GM18508 (cell line): Measurements from ENCODE around the gene ZNF367.

Experiments
- ATAC-seq: cut with Tn5 transposase; IDR thresholded peaks from one replicate; pipeline ENCODE4 v1.9.1; 2021; ENCODE audit warnings: moderate number of reproducible peaks; ENCODE audit not compliant: insufficient read depth, unreplicated experiment

Gene ZNF367

DNA sequence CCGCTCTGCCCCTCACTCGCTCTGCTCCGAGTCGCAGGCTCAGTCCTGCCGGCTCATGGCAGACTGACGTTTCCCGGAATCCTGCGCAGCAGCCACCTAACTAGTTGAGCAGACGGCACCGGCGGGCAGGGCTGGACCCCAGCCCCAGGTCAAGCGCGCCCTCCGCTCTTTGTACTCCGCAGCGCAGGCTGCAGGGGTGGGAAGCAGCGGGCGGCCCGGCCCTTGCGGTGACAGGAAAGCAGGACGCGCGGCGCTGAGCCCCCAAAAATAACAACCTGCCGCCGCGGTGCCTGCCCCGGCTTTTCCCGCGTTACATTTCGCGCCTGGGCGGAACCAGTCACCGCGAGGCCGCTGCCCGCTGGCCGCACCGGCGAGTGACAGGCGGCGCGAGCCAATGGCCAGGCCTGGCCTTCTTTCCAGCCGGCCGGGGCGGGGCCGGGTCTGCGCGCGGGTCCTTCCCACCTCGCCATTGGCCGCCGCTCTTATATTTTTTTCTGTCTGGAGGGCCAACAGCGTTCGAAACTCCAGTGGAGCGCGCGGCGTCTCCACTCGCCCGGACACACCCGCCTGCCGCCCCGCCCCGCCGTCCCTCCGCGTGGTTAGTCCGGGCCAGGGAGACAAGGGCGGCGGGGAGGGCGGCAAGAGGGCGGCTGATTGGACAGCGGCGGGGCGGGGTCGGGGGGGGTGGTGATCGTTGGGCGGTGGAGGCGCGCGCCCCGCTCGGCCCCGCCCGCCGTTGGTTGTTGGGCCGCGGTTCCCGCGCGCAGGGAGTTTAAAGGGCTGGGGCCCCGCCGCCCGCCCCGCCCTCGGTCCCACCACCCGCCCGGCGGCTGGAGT is at the start of gene ZNF367:
Gene ZNF367, minus strand, starts transcription at position 288 of the 837 bp plus-strand sequence. CDS start 338 bp downstream, outside the sequence.
- peak; percentile 40 for ATAC-seq

DNA sequence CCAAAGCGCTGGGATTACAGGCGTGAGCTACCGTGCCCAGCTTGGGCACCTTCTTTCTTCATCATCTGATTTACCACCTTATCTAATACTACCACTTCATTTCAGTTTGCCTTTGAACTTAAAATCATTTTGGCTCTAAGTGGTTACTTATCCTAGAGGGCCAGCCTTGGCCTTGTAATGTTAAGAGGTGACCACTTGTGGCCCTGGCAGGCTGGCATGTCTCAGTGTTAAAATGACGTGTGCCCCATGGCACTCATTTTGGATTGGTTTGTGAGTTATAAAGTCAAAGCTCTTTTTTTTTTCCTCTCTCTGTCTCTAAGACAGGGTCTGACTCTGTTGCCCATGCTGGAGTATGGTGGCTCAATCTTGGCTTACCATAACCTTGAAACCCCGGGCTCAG is 49.6 kb upstream of the ZNF367 start:
- ATAC-seq: no peak

GRCh38 chr9:96464426-96464825 is 46.3 kb upstream of the ZNF367 start:
- no peak for ATAC-seq

DNA sequence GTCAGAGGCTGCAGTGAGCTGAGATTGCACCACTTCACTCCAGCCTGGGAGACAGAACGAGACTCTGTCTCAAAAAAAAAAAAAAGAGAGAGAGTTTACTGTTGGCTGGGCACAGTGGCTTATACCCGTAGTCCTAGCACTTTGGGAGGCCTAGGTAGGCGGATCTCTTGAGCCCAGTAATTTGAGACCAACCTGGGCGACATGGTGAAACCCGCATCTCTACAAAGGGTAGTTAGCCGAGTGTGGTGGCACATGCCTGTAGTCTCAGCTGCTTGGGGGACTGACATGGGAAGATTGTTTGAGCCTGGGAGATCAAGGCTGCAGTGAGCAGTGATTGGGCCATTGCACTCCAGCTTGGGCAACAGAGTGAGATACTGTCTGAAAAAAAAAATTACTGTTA is 44.4 kb upstream of the ZNF367 start:
- no peak for ATAC-seq

- ATAC-seq: no peak
Measured at GRCh38 chr9:96461336-96461735, 43.2 kb upstream of the ZNF367 start.

- ATAC-seq: no peak
Measured at GRCh38 chr9:96460882-96461281, 42.7 kb upstream of the ZNF367 start.

DNA sequence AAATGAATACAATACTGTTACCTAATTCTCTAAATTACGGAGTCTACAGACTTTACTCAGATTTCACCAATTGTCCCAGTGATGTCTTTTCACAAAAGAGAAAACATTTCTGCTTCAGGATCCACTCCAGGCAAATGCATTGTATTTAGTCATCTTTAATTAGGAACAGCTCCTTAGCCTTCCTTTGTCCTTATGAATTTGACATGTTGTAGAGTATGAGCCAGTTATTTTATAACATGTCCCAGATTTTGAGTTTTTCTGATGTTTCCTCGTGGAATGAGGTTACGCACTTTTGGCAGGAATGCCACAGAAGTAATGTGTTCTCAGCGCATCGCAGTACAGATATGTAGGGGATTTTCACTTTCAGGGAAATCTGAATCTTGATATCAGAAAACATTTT is 42.3 kb upstream of the ZNF367 start:
- ATAC-seq: no peak

- no peak for ATAC-seq
Measured at GRCh38 chr9:96459268-96460007, 41.3 kb upstream of the ZNF367 start.

DNA sequence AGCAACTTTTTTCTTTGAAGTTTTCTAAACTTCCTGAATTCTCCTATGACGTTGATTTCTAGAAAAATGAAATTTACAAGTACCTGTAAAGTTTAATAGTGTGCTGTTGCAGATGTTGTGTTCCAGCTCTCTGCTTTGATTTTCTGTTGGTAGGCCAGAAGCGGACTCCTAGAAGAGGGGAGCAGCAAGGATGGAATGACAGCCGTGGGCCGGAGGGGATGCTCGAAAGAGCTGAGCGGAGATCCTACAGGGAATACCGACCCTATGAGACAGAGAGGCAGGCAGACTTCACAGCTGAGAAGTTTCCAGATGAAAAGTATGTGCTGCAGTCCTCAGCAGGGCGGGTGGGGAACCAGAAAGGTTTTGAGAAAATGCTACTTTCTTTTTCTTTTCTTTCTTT is 40.1 kb upstream of the ZNF367 start:
- ATAC-seq: no peak

DNA sequence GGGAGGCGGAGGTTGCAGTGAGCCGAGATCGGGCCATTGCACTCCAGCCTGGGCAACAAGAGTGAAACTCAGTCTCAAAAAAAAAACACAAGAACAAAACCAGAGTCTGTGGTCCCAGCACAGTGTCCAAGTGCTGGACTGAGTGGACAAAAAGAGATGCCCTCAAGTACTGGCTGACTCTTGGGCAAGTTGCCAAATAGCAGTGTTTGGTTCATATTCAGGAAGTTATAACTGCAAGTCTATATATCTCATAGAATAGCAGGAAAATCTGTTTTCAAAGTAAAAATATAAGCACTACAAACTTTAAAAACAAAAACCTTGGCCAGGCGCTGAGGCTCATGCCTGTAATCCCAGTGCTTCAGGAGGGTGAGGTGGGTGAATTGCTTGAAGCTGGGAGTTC is 39.1 kb upstream of the ZNF367 start:
- no peak for ATAC-seq

DNA sequence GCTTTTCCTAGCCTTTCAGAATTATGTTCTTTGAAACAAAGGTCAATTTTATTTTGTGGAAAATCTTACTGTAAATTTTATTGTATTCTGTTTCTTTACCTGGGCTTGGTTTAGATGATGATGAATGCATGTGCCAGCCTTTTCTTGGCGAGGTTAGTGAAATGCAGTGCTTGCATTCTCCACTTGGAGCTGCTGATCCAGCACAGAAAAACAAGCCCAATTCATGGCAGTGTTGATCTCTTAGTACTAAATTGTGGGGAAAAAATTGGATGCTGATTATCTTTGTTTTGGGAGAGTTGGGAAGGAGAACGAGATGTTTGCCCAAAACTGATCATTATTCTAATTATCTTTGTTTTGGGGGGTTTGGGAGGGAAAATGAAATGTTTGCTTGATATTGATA is 35.5 kb upstream of the ZNF367 start:
- no peak for ATAC-seq

- ATAC-seq: no peak
Measured at GRCh38 chr9:96450613-96451528, 32.7 kb upstream of the ZNF367 start.

GRCh38 chr9:96449845-96450612 is 31.9 kb upstream of the ZNF367 start, which contains the start of gene HABP4:
HABP4 (plus strand) TSS chr9:96450169; CDS start chr9:96450280, 111 bp downstream.
- ATAC-seq: no peak

- ATAC-seq: no peak
Measured at GRCh38 chr9:96449523-96449844, 31.3 kb upstream of the ZNF367 start.

- no peak for ATAC-seq
Measured at GRCh38 chr9:96448546-96449170, 30.5 kb upstream of the ZNF367 start.

DNA sequence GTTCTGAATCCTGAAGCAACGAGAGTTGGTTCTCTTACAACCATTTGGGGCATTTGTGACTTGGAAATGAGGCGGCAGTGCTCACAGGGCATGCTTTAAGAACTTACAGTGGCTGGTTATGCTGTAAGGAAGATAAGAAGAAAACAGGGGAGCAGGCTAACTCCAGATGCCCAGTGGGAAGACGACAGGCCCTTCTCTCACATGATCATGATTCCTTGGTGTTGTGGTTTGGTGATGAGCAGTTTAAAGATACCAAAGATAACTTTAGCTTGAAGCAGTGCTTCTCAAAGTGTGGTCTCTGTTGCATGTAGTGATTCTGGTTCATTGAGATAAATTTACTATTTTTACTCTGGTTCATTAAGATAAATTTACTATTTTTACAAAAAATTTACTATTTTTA is 29.2 kb upstream of the ZNF367 start:
- ATAC-seq: no peak

GRCh38 chr9:96442491-96442890 is 24.3 kb upstream of the ZNF367 start:
- no peak for ATAC-seq

DNA sequence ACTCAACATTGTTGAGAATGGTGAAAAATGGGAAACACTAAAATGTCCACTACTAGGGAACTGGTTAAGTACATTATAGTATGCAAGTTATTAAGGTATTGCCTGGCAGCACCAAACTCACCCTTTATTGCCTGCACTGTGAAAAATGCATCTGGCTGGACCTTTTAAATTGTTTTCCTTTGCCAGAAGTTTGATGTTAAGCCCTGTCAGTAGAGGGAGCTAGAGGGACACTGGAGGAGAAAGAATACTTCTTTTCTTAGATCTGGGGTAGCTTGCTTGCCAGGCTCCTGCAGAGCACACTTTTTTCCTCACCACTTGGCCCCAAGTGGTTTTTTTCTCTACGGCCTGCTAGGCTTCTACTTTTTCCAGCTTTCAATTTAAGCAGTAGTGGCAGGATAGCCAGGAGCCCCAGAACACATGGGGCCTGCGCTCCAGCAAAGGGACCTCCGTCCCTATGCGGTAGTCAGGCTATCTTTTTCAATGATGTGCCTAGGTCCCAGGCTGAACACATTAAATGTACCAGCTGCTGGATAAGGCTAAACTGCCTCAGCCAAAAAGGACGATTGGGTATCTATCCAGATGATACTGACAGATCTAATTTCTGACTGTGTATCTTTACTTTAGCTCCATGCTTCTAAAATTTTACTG is 23.8 kb upstream of the ZNF367 start:
- ATAC-seq: no peak

GRCh38 chr9:96440671-96441199 is 22.6 kb upstream of the ZNF367 start:
- ATAC-seq: no peak
